IPS DF 19.7 (cell line): ENCODE measurements around the gene PARD6B.
"Not testable (repeated sequence)": the region's sequence is repeated elsewhere in the genome, so short reads cannot be mapped to it uniquely, and the experiment has no call there.

Source experiments
- DNase-seq: peaks from one replicate; pipeline ENCODE4 v3.0.0-alpha.2; 2013; ENCODE audit warnings: low read depth, low spot score

The PARD6B gene

DNA sequence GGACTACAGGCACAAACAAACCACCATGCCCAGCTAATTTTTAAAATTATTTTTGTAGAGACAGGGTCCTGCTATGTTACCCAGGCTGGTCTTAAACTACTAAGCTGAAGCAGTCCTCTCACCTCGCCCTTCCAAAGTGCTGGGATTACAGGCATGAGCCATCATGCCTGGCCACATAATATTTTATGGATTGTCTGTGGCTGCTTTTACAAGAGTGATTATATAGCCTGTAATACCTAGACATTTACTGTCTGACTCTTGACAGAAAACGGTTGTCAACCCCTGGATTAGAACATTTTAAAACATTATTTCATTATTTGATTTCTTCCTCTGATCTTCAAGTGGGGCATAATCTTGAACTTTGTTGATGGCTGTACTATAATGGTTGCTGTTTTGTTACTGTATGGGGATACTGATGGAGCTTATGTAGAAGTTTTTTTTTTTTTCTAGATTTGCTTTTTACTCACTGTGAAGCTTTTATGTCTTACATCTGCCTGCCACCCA is 14.3 kb downstream of the PARD6B start:
- no peak for DNase-seq

DNA sequence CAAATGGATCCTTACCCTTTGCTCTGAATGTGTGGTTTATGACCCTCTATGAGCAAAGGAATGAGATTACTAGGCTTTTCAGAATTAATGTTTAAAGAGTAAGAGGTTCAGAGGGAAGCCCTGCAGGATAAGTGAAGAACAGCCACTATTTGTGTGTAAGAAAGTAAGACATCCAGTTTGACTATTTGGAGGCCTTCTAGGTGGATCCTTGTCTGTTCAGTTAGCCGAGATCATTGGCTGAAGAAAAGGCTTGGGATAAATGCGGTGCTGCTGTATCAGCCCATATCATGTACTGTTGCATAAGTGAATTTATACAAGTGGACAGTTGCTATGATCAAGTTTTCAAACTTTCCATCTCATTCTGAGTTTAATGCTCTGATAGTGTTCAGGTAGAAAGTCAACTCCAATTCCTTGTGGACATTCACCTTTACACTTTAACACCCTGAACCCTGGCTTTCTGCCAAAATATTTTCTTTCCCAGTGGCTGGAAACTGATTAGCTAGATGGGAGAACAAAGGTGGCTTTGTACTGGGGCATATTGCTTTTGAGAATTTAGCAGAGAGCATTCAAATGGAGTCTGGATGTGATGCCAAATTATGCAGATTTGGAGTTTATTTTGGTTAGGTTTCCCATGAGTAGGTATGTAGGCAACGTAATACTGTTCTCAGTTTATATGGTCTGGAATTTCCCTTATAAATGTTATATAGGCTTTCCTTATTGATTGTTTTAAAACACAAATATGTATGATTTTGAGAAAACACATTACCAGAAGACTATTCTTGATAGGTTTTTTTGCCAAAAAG is 15.0 kb downstream of the PARD6B start:
- no peak for DNase-seq

DNA sequence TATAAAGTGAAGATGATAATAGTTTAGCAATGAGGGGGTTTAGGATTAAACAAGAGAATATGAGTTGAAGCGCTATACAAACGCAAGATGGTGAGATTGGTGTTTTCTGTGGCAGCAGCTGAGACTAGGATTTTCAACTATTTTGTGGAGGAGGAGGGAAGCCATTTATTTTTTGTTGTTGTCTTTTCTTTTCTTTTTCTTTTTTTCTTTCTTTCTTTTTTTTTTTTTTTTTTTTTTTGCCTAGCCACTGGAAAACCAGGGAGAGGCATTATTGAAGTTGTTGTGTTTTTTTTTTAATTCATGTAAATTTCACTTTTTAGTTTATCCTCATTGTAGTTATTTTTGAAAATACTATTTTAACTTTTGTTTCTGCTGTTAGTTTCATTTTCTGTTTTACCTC is 15.9 kb downstream of the PARD6B start:
- no peak for DNase-seq

DNA sequence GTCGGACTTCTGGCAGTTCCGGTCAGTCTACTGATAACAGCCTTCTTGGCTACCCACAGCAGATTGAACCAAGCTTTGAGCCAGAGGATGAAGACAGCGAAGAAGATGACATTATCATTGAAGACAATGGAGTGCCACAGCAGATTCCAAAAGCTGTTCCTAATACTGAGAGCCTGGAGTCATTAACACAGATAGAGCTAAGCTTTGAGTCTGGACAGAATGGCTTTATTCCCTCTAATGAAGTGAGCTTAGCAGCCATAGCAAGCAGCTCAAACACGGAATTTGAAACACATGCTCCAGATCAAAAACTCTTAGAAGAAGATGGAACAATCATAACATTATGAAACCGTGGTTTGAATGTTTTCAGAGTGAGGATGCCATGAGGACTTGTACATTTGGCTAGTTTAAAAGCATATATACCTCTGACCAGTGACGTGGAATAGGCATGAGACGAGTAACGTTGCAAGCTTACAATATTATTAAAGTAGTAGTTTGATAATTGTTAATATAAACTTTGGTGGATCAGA is 18.8 kb downstream of the PARD6B start:
- DNase-seq = no peak

DNA sequence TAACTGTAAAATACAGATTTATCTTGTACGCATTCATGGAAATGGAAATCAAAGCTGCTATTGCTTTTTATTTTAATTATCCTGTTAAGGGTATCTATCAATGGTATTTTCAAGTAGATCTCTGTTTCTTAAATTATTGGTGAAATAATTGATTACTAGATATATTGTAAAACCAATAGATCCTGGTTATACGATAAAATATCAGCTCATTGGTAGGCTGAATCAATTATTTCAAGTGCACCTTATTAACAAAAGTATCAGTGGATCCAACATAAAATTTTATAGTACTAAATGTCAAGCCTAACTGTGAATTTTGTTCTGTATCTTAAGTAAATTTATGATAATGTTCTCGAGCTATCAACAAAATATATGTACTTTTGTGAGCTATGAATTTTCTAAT is 21.8 kb downstream of the PARD6B start:
- DNase-seq = no peak

- no peak for DNase-seq
These were observed 23.0 kb downstream of the PARD6B start for GRCh38 chr20:50754420-50754819.

GRCh38 chr20:50756447-50756846 is 25.1 kb downstream of the PARD6B start:
- no peak for DNase-seq

DNA sequence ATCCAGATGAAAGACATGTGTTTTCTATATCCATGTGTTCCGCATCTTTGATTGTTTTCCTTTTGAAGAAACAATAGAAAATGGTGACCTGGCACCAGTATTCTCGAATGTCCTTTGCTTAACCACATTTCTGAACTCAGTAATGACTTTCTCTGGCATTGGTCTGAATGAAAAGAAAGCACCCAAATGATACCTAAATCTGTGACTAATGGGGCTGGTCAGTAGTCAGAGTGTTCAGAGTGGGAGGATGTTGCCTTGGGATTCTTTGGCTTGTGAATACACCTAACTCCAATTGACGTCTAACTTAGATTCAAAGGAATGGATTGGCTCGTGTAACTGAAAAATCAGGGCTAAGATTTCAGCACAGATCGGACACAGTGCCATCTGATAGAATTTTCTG is 27.1 kb downstream of the PARD6B start:
- no peak for DNase-seq

DNA sequence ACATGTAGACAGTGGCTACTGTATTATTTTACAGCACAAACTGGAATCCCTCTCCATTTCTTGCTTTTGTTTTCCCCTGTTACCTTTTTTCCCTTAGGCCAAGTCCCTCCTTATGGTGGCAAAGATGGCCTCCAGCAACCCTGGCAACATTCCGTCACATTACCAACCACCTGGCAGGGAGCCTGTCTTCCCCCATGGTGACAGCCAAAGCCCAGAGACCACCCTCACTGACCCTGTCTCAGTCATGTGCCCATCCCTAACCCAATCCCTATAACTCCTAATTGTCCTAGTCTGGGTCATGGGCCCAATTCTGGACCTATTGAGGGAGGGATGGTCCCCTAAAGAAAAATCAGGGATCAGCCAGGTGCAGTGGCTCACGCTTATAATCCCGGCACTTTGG is 27.6 kb downstream of the PARD6B start:
- DNase-seq = no peak

DNA sequence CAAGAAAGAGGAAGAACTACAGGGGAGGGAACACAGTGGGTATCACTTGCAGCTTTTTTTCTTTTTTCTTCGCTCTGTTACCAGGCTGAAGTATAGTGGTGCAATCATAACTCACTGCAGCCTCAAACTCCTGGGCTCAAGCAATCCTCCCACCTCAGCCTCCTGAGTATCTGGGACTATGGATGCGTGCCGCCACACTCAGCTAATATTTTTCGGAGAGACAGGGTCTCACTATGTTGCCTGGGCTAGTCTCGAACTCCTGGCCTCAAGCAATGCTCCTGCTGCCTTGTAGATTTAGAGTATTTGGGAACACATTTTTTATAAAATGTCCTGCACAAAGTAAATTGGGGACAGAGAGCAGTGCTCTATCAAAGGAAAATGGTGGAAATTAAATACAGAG is 28.3 kb downstream of the PARD6B start:
- DNase-seq = no peak

GRCh38 chr20:50762045-50762422 is 30.7 kb downstream of the PARD6B start:
- no peak for DNase-seq

GRCh38 chr20:50762435-50763220 is 31.2 kb downstream of the PARD6B start:
- DNase-seq = no peak

GRCh38 chr20:50763550-50764458 is 32.4 kb downstream of the PARD6B start:
- DNase-seq = not testable (repeated sequence)

DNA sequence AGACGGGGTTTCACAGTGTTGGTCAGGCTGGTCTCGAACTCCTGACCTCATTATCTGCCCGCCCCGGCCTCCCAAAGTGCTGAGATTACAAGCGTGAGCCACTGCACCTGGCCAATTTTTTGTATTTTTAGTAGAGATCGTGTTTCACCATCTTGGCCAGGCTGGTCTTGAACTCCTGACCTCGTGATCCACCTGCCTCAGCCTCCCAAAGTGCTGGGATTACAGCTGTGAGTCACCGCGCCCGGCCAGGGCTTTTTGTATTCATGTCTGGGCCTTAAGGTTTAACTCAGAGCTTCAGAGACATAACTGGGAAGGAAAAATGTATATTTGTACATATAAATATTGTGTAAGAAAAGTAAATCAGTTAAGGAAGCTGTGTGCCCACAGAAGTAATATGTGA is 33.9 kb downstream of the PARD6B start:
- not testable (repeated sequence) for DNase-seq

DNA sequence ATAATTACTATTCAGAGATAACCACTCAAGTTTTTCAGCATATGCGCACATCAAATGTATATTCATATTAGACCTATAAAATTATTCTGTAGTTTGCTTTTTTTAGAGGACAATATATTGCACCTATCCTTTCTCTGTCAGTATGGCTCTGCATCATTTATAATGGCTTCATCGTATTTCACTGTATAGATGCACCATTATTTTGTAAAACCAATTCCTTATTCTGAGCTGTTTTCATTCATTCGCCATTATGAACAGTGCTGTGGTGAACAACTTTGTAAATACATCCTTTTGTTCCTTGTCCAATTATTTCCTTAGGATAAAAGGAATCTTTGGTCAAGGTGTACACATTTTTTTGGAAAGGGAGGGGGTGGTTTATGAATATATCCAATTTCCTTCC is 34.3 kb downstream of the PARD6B start:
- DNase-seq = no peak

DNA sequence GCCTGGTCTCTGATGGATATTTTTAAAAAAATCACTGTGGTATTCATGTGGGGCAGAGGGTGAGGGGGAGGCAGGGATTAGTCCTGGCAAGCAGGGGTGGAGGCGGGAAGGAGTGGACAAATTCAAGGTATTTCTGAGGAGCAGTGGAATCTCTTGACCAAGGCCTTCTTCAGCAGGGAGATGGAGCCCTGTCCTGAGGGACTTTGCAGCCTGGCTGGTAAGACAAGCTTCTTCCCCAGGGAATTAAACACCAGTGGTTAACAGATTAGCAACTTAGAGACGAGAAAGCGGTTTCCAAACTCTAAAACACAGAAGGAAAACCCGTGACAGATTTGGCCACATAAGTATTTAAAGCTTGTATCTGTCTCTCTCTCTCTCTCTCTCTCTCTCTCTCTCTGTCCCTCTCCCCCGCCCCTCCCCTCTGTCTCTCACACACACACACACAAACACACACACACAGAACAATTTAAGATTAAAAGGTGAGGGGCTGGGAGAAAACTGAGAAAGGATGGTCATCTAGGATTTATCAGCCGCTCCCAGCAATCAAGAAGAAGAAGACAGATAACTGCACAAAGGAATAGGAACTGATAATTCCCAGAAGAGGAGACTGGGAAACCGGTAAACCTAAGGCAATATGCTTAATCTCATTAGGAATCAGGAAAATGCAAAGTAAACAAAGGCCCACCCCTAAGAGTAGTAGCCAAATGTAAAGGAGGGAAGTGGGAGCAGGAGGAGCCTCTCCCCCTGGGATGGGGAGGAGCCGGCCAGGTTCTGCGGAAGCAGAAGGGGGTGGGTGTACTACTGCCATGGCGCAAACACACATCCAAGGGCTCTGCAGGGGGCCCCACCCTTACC is 35.8 kb downstream of the PARD6B start:
- DNase-seq = not testable (repeated sequence)

GRCh38 chr20:50768991-50769390 is 37.6 kb downstream of the PARD6B start:
- not testable (repeated sequence) for DNase-seq

- DNase-seq = not testable (repeated sequence)
These were observed 38.2 kb downstream of the PARD6B start for GRCh38 chr20:50769551-50770085.

DNA sequence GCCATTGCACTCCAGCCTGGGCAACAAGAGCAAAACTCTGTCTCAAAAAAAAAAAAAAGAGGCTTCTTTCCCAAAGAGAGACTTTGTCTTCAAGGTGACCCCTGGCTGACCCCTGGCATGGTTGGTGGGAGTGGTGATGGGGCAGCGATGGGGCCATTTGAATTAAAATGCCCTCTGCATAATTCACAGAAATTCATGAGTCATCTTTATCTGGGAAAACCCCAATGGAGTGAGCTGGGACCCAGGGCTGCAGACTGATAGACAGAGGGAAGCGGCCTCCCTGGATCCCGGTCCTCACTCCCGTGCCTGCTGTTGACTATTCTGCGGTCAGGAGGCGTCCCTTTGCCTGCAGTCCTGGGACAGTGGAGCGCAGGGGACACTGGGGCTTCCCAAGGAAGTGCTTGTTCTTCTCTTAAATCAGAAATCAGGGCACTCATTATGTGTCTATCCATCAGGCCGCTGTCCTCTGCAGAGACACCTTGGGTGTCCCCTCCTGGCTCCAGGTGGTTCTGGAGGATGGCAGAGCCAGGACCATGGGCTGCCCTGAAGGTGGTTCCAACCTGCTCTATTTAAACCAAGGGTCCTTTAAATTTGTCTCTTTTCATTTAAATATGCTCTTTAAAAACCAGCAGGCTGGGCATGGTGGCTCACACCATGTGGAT is 40.2 kb downstream of the PARD6B start:
- not testable (repeated sequence) for DNase-seq
